NT2/D1 (cell line): ENCODE measurements around the gene METTL27.

Source experiments
- SUZ12 ChIP-seq: IDR thresholded peaks from 2 replicates; pipeline ENCODE4 v1.6.1; 2011; ENCODE audit not compliant: insufficient read length, insufficient read depth; ENCODE audit errors: extremely low read depth
- YY1 ChIP-seq: IDR thresholded peaks from 2 replicates; pipeline ENCODE4 v1.6.1; 2011; ENCODE audit not compliant: insufficient read length, insufficient read depth

DNA sequence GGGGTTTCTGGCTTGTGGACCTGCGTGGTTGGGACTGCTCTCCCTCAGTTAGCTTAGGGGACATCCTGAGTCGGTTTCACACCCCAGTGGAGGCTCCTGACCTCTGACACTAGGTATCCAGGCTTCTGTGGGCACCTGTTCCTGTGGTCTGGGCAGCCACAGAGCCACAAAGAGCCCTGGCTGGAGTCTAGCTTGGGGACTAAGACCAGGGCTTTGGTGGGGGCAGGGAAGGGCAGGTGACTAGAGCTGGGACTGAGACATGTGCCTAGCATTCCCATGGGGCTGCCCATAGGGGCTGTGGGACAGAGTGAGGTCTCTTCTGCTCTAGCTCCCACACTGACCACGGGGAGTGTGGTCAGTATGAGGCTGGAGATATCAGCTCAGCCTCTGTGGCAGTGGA is 14.6 kb upstream of the METTL27 start:
- TF ChIP-seq YY1, result no peak
- no peak for TF ChIP-seq SUZ12
